Measurements from ENCODE around the gene RHOV. TPM values are rescaled to one million over a fixed set of nuclear protein-coding genes. Genes with fewer than 3 reads are reported as not detected.

The RHOV gene
- total RNA-seq, 1 donor from 2014 or later = 0.61 TPM

DNA sequence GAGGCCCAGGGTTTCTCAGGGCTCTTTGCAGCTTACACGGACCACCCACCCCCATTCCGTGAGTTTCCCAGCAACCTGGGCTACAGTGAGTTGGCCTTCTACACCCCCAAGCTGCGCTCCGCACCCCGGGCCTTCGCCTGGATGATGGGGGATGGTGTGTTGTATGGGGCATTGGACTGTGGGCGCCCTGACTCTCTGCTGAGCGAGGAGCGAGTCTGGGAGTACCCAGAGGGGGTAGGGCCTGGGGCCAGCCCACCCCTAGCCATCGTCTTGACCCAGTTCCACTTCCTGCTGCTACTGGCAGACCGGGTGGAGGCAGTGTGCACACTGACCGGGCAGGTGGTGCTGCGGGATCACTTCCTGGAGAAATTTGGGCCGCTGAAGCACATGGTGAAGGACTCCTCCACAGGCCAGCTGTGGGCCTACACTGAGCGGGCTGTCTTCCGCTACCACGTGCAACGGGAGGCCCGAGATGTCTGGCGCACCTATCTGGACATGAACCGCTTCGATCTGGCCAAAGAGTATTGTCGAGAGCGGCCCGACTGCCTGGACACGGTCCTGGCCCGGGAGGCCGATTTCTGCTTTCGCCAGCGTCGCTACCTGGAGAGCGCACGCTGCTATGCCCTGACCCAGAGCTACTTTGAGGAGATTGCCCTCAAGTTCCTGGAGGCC lies 25.6 kb upstream of the RHOV start:
- DNase-seq (ENCODE audit: low read depth) (no peak), FAIRE-seq (no peak)
- no peak overlapping the region for H3K4me3 Mint-ChIP-seq (ENCODE audit: unreplicated experiment)
- H3K36me3 Mint-ChIP-seq (ENCODE audit: low read depth, unreplicated experiment) = peaks cover 19% of the 10 kb centered on the region
- no peaks in the 10 kb centered on the region for H3K9me3 ChIP-seq (ENCODE audit: insufficient read depth, low read depth, low read length)
- no peak overlapping the region for H3K4me2 ChIP-seq (ENCODE audit: low read length)
- no peak overlapping the region for H3K9ac ChIP-seq (ENCODE audit: low read length)
- no peaks in the 10 kb centered on the region for H3K27me3 Mint-ChIP-seq (ENCODE audit: low read depth, unreplicated experiment)
- H3K27ac ChIP-seq (ENCODE audit: low read depth, low read length) = no peak overlapping the region
- no peak for TF ChIP-seq EZH2 (IDR thresholded peaks at IDR 0.05; ENCODE audit: insufficient read depth, low read length)
- TF ChIP-seq CTCF (IDR thresholded peaks at IDR 0.05; ENCODE audit: insufficient read depth, low read depth, low read length) = no peak
- peaks cover 11% of the 10 kb centered on the region for H3K4me1 Mint-ChIP-seq (ENCODE audit: low read depth, unreplicated experiment)
- no peak overlapping the region for H3K4me3 ChIP-seq (ENCODE audit: insufficient read depth, low read depth, low read length)
- H3K27ac Mint-ChIP-seq (ENCODE audit: unreplicated experiment) = no peak overlapping the region
- peaks cover 25% of the 10 kb centered on the region for H3K36me3 ChIP-seq (ENCODE audit: insufficient read depth, low read length)
- no peaks in the 10 kb centered on the region for H3K9me3 Mint-ChIP-seq (ENCODE audit: unreplicated experiment)
- peaks cover 70% of the 10 kb centered on the region for H4K20me1 ChIP-seq (ENCODE audit: insufficient read depth, low read length)
- H2AFZ ChIP-seq (ENCODE audit: low read depth, low read length) = no peak overlapping the region
- peaks cover 56% of the 10 kb centered on the region for H3K79me2 ChIP-seq (ENCODE audit: insufficient read depth, low read length)
- peaks cover 11% of the 10 kb centered on the region for H3K4me1 ChIP-seq (ENCODE audit: insufficient read depth, low read length)
- H3K27me3 ChIP-seq (ENCODE audit: insufficient read depth, low read length) = no peaks in the 10 kb centered on the region

GRCh38 chr15:40894681-40895448 lies 20.8 kb upstream of the RHOV start:
- Histone ChIP-seq H3K4me1 (ENCODE audit: insufficient read depth, low read length) (peaks cover 14% of the 10 kb centered on the region), H3K4me2 (ENCODE audit: low read length) (peak overlapping the region; percentile 95), H3K27ac (ENCODE audit: low read depth, low read length) (peak overlapping the region; percentile 94), H3K9ac (ENCODE audit: low read length) (peak overlapping the region; percentile 98), H3K9me3 (ENCODE audit: insufficient read depth, low read depth, low read length) (no peaks in the 10 kb centered on the region), H3K4me3 (ENCODE audit: insufficient read depth, low read depth, low read length) (peak overlapping the region; percentile 97), H3K27me3 (ENCODE audit: insufficient read depth, low read length) (no peaks in the 10 kb centered on the region), H2AFZ (ENCODE audit: low read depth, low read length) (peak overlapping the region; percentile 88), H3K79me2 (ENCODE audit: insufficient read depth, low read length) (peaks cover 43% of the 10 kb centered on the region), H3K36me3 (ENCODE audit: insufficient read depth, low read length) (peaks cover 13% of the 10 kb centered on the region), H4K20me1 (ENCODE audit: insufficient read depth, low read length) (peaks cover 31% of the 10 kb centered on the region)
- Mint-ChIP-seq H3K4me3 (ENCODE audit: unreplicated experiment) (peak overlapping the region; percentile 100), H3K4me1 (ENCODE audit: low read depth, unreplicated experiment) (peaks cover 11% of the 10 kb centered on the region), H3K36me3 (ENCODE audit: low read depth, unreplicated experiment) (peaks cover 6% of the 10 kb centered on the region), H3K27me3 (ENCODE audit: low read depth, unreplicated experiment) (peaks cover 9% of the 10 kb centered on the region), H3K27ac (ENCODE audit: unreplicated experiment) (peak overlapping the region; percentile 98), H3K9me3 (ENCODE audit: unreplicated experiment) (no peaks in the 10 kb centered on the region)
- peak; percentile 69 for DNase-seq (ENCODE audit: low read depth)
- FAIRE-seq = no peak
- TF ChIP-seq CTCF (IDR thresholded peaks at IDR 0.05; ENCODE audit: insufficient read depth, low read depth, low read length) (peak; percentile 52), EZH2 (IDR thresholded peaks at IDR 0.05; ENCODE audit: insufficient read depth, low read length) (no peak)

All from astrocyte (in vitro differentiated cells and primary cell).